Hippocampal formation (tissue), 2 donors: ENCODE measurements around the gene HOXB5.

Experiments used
- DNase-seq, 2 donors: peaks; one replicate each; lab custom pipeline; 2025; lab: John Stamatoyannopoulos, UW

Gene HOXB5

DNA sequence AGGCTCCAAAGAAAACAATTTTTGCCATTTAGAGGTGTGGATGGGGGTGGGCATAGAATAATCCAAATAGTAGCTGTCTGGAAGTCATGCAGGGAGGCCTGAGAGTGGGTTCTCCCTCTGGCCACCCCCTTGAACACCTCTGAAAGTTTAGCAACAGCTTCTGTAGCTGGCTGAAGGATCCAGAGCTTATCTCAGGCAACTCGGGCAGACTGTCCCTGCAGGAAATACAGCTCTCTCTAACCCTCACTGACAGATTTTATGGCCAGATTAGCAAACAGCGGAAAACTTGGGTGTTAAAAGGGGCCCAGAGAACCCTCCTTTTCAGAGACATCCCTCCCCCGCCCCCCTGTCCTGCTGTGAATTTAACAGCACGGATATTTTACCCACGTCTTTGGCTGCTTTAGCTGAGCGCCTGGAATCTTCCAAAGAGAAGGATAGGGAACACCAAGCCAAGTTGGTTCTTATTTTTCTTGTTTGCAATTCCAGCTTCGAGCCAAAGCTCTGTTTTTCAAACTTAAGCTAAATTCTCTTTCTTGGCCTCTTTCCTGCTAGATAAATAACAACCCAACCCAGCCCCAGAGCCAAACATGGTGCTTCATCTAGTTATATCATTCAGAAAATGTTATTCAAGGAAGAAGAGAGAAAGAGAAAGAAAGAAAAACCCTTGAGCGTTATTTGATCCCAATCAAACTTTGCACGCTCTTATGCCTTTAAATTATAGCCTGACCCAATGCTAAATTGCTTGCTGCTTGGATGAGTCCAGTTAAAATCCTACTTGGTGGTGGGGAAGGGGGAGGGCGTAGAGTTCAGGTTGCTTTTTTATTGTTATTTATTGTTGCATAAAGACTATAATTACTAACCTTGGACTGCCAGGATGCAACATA, 46.4 kb downstream of the HOXB5 start:
- no peak for DNase-seq

GRCh38 chr17:48546137-48546923, 47.2 kb downstream of the HOXB5 start:
- no peak for DNase-seq

- DNase-seq: no peak
Observed at GRCh38 chr17:48545539-48545938, 48.0 kb downstream of the HOXB5 start.

DNA sequence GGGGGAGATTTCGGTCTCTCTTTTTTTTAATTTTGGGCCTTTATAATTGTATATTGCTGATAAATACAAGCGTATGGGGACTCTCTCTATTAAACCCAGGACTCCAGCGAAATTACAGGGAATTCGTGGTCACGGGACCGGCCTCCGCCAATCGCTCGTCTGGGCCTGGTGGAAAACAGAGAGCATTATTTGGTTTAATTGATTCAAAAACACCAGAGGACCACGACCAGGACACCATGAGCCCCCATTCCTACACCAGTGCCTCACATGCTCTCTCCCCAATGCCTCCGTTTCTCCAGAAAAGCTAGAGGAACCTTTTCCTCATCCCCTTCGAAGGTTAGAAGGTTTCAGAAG, 48.6 kb downstream of the HOXB5 start, which contains the start of gene HOXB2:
HOXB2 (minus strand) TSS at position 88 of the 354 bp plus-strand sequence. CDS start 198 bp downstream, outside the sequence.
- DNase-seq: no peak

- no peak for DNase-seq
Observed at GRCh38 chr17:48544349-48545021, 49.1 kb downstream of the HOXB5 start.

DNA sequence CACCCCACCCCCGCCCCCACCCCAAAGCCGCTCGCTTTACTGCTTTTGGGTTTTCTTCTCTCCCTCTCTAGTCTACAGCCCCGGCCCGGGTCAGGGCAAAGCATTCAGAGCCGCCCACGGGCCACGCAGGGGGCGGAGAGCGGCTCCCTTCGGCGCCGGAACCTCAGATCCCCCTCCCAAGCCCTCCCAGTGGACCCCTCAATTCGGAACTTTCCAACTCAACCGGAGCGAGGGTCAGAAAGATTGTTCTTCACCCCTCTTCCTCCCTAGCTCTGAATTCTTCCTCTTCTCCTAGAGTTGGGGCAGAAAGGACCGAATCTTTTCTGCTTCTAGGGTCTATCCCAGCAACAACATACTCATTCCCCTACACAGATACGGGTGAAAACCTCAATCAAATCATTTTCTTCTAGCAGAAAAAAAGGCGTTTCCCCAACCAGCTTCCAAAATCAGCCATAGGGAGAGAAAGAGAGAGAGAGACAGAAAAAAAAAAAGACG, 49.7 kb downstream of the HOXB5 start:
- DNase-seq: no peak

GRCh38 chr17:48543107-48543853, 50.3 kb downstream of the HOXB5 start:
- no peak for DNase-seq

DNA sequence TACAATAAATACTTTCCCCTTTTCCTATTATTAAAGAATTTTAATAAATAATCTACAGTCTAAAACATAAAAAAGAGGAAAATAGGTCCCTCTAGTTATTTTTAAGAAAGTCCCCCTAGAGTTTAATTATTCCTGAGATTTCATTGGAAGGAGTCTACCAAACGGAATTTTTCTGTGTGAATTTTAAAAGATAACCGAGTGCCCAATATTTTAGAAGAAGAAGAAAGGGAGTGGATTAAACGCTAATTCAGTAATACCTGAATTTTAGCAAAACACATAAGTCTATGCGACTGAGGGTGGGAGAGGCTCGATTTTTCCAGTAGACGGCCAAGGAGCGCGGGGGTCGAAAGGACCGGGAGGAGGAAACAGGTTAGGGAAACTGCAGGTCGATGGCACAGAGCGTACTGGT, 50.9 kb downstream of the HOXB5 start:
- DNase-seq: no peak

DNA sequence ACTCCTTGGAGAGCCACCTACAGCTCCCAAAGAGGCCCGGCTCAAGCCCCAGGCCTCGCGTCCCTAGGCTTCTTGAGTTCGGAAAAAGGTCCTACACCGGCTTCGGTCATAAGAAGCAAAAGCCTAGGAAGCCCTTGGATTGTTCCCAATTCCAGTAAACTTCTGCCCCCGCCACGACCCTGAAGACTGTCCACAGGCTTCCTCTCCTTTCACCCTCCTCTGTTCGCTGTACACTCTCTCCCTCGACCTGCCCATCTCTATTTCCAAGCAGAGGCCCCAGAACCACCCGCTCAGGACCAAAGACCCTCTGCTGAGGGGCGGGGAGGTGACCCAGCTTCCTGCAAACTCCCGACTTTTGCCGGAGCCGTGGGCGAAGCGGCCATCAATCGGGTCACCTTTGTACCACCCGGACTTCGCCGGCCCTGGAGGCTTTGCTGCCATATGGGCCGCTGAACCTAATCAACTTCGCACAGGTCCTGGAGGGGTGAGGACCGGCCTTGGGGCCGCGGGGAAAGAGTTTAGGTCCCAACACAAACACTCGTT, 51.4 kb downstream of the HOXB5 start:
- no peak for DNase-seq

DNA sequence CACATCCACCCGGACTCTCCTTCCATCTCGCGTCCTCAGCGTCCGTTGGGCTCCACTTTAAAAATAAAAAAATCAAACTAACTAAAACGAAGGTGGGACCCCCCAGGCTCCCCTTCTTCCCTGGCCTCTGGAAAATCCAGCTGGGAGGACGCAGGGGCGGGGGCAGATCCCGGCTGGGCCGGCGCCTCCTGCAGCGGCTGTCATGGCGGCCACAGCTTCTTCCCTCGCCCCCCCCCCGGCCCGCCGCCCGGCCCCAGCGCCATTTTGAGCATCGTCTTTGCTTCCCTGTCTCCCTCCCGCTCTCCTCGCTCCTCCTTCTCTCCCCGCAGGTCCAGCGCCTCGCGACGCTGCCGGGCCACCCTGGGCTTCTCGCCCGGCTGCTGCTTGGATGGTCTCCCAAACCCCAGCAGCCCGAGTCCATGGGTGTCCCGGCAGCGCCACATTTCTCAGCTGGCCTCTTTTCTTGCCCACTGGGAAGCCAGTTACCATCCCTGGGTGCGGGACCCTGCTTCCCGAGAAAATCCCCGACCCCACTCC, 51.9 kb downstream of the HOXB5 start:
- no peak for DNase-seq
